ENCODE results near the gene FRS2.

The FRS2 gene

DNA sequence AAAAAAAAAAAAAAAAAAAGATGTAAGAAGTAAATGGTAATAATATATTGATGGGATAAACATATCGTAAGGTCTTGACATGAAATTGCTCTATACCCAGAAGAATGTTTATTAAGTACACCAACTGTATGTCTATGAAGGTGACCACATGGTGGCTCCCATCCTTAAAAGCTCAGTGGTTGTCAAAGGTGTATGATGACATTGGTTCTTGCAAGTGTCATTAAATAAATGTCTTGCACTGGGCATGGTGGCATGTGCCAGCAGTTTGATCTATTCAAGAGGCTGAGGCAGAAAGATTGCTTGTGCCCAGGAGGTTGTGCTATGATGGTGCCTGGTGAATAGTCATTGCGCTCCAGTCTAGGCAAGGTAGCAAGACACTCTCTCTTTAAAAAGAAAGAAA lies 125.5 kb downstream of the FRS2 start:
- DNase-seq: no peak
- H2AFZ ChIP-seq (ENCODE audit: low read length): no peak overlapping the region
- H4K20me1 ChIP-seq (ENCODE audit: insufficient read depth, low read length): no peaks in the 10 kb centered on the region
- H3K4me2 ChIP-seq (ENCODE audit: low read depth, low read length): no peak overlapping the region
- peaks cover 13% of the 10 kb centered on the region; the same call in 1 of the 2 replicates for H3K79me2 ChIP-seq (ENCODE audit: low read length)
- H3K4me3 ChIP-seq (ENCODE audit: low read length): no peak overlapping the region
- H3K36me3 ChIP-seq (replicated peaks; ENCODE audit: insufficient read depth, low read length): peaks cover 48% of the 10 kb centered on the region
- no peak overlapping the region for H3K27ac ChIP-seq (ENCODE audit: low read length)
- no peaks in the 10 kb centered on the region for H3F3A ChIP-seq (ENCODE audit: insufficient read depth, low read length)
- H3K9ac ChIP-seq (ENCODE audit: low read length): no peak overlapping the region
- H3K4me1 ChIP-seq (ENCODE audit: low read length): no peaks in the 10 kb centered on the region
- TF ChIP-seq EZH2 (optimal IDR thresholded peaks at IDR 0.05; ENCODE audit: low read depth, low read length) (no peak), EZH2phosphoT487 (IDR thresholded peaks at IDR 0.05; ENCODE audit: low read length) (no peak), CTCF (IDR thresholded peaks at IDR 0.05; ENCODE audit: low read length) (no peak)
- no peaks in the 10 kb centered on the region for H3K9me2 ChIP-seq (replicated peaks; ENCODE audit: insufficient read depth, low read length)
- H3K27me3 ChIP-seq (replicated peaks; ENCODE audit: insufficient read depth, low read length): no peaks in the 10 kb centered on the region
- H3K9me3 ChIP-seq (replicated peaks; ENCODE audit: insufficient read depth, low read length): no peaks in the 10 kb centered on the region

- TF ChIP-seq EZH2 (optimal IDR thresholded peaks at IDR 0.05; ENCODE audit: low read depth, low read length): no peak
- no peak for TF ChIP-seq CTCF (IDR thresholded peaks at IDR 0.05; ENCODE audit: low read length)
- no peak for TF ChIP-seq EZH2phosphoT487 (IDR thresholded peaks at IDR 0.05; ENCODE audit: low read length)
- no peaks in the 10 kb centered on the region for H3K4me1 ChIP-seq (ENCODE audit: low read length)
- no peaks in the 10 kb centered on the region for H3F3A ChIP-seq (ENCODE audit: insufficient read depth, low read length)
These were observed 128.1 kb downstream of the FRS2 start for GRCh38 chr12:69598174-69598753.

DNA sequence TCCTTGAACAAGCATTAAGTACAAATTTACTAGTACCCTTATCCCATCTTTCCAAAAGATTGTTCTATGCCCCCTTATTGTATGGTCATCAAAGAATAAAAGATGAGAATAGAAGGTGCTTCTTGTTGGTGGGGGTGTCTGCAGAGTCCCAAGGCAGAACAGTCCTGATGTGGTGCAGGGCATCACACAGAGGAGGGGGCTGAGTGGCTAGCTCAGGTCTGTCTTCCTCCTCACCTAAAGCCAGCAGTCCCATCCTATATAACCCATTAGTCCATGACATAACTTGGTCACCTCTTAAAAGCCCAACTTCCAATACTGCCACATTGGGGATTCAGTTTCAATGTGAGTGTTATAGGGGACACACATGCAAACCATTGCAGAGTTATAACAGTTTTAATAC lies 130.6 kb downstream of the FRS2 start:
- Histone ChIP-seq H4K20me1 (ENCODE audit: insufficient read depth, low read length) (no peaks in the 10 kb centered on the region), H3K4me2 (ENCODE audit: low read depth, low read length) (no peak overlapping the region)

More at GRCh38 chr12:69598174-69598753, 128.1 kb downstream of the FRS2 start:
- no peaks in the 10 kb centered on the region for H3K27me3 ChIP-seq (replicated peaks; ENCODE audit: insufficient read depth, low read length)
- no peak for DNase-seq
- H3K79me2 ChIP-seq (ENCODE audit: low read length): peaks cover 13% of the 10 kb centered on the region; the same call in 1 of the 2 replicates
- H3K4me2 ChIP-seq (ENCODE audit: low read depth, low read length): no peak overlapping the region
- no peaks in the 10 kb centered on the region for H4K20me1 ChIP-seq (ENCODE audit: insufficient read depth, low read length)
- no peak overlapping the region for H3K9ac ChIP-seq (ENCODE audit: low read length)
- no peaks in the 10 kb centered on the region for H3K9me2 ChIP-seq (replicated peaks; ENCODE audit: insufficient read depth, low read length)
- H3K4me3 ChIP-seq (ENCODE audit: low read length): no peak overlapping the region
- H3K36me3 ChIP-seq (replicated peaks; ENCODE audit: insufficient read depth, low read length): peaks cover 46% of the 10 kb centered on the region
- no peaks in the 10 kb centered on the region for H3K9me3 ChIP-seq (replicated peaks; ENCODE audit: insufficient read depth, low read length)
- no peak overlapping the region for H2AFZ ChIP-seq (ENCODE audit: low read length)
- H3K27ac ChIP-seq (ENCODE audit: low read length): no peak overlapping the region

More for the DNA sequence above, 130.6 kb downstream of the FRS2 start:
- no peaks in the 10 kb centered on the region for H3K9me3 ChIP-seq (replicated peaks; ENCODE audit: insufficient read depth, low read length)
- H3K4me3 ChIP-seq (ENCODE audit: low read length): no peak overlapping the region
- H3K9ac ChIP-seq (ENCODE audit: low read length): no peak overlapping the region
- no peaks in the 10 kb centered on the region for H3K4me1 ChIP-seq (ENCODE audit: low read length)
- DNase-seq: no peak
- no peaks in the 10 kb centered on the region for H3F3A ChIP-seq (ENCODE audit: insufficient read depth, low read length)
- no peak overlapping the region for H3K27ac ChIP-seq (ENCODE audit: low read length)
- H3K79me2 ChIP-seq (ENCODE audit: low read length): no peaks in the 10 kb centered on the region
- no peak overlapping the region for H2AFZ ChIP-seq (ENCODE audit: low read length)
- H3K36me3 ChIP-seq (replicated peaks; ENCODE audit: insufficient read depth, low read length): peaks cover 36% of the 10 kb centered on the region
- H3K9me2 ChIP-seq (replicated peaks; ENCODE audit: insufficient read depth, low read length): no peaks in the 10 kb centered on the region
- TF ChIP-seq EZH2 (optimal IDR thresholded peaks at IDR 0.05; ENCODE audit: low read depth, low read length) (no peak), CTCF (IDR thresholded peaks at IDR 0.05; ENCODE audit: low read length) (no peak), EZH2phosphoT487 (IDR thresholded peaks at IDR 0.05; ENCODE audit: low read length) (no peak)
- no peaks in the 10 kb centered on the region for H3K27me3 ChIP-seq (replicated peaks; ENCODE audit: insufficient read depth, low read length)

Data from MM.1S (cell line).